Measurements from ENCODE around the gene MAPK8IP1.

- TF ChIP-seq CTCF (IDR thresholded peaks at IDR 0.05) (no peak), EP300 (IDR thresholded peaks at IDR 0.05) (no peak)
Measured at GRCh38 chr11:45852018-45852711, 33.3 kb upstream of the MAPK8IP1 start.

Data from esophagus muscularis mucosa (tissue), 3 donors.